K562 (cell line): ENCODE results near the gene CDH6. TPM values are rescaled to one million over a fixed set of nuclear protein-coding genes. Genes with fewer than 3 reads are reported as not detected.

Experiments
- CTCFL ChIP-seq: IDR thresholded peaks from 2 replicates; pipeline ENCODE4 v1.6.1; 2011; ENCODE audit warnings: borderline replicate concordance, low read depth, mild to moderate bottlenecking, moderate library complexity, low read length; ENCODE audit not compliant: insufficient read depth, poor library complexity, severe bottlenecking
- EP300 ChIP-seq: IDR thresholded peaks from 2 replicates; pipeline ENCODE4 v1.6.1; 2012; ENCODE audit warnings: low read length, improper control_type of control experiment
- MAX ChIP-seq: sonication (generic); formaldehyde crosslinking; IDR thresholded peaks from 2 replicates; pipeline ENCODE4 v1.9.0; 2022; ENCODE audit warnings: mild to moderate bottlenecking, missing genetic modification reagents
- MAZ ChIP-seq, 2 experiments: fragments of 450-650 bp in 1 of 2; sonication (generic) in 1 of 2; formaldehyde crosslinking; IDR thresholded peaks in 1 of 2; conservative IDR thresholded peaks in 1 of 2; 2 replicates each; pipeline versions ENCODE4 v1.4.0 to v1.5.0; 2020; ENCODE audit warnings: mild to moderate bottlenecking in 1 of 2, missing genetic modification reagents in 1 of 2
- REST ChIP-seq, 2 experiments: fragments of 450-650 bp; formaldehyde crosslinking in 1 of 2; IDR thresholded peaks; 2 replicates each; pipeline versions ENCODE4 v1.4.0 to v1.6.1; 2014 to 2020; ENCODE audit warnings: mild to moderate bottlenecking in 2 of 2, borderline replicate concordance in 1 of 2, low read depth in 1 of 2
- SFPQ ChIP-seq: fragments of 200-400 bp; formaldehyde crosslinking; IDR thresholded peaks from 2 replicates; pipeline ENCODE4 v1.6.1; 2017; ENCODE audit warnings: mild to moderate bottlenecking, low read depth, low read length, moderate library complexity
- SMC3 ChIP-seq: conservative IDR thresholded peaks from 2 replicates; pipeline ENCODE4 v1.6.1; 2011; ENCODE audit warnings: low read depth, low read length, improper control_type of control experiment; ENCODE audit not compliant: insufficient read depth
- STAG1 ChIP-seq: sonication (generic); formaldehyde crosslinking; IDR thresholded peaks from 2 replicates; pipeline ENCODE4 v1.5.0; 2020; ENCODE audit warnings: missing genetic modification reagents, borderline replicate concordance
- TEAD2 ChIP-seq: fragments of 450-650 bp; IDR thresholded peaks from 2 replicates; pipeline ENCODE4 v1.6.1; 2016; ENCODE audit warnings: missing genetic modification characterization, control low read depth, missing compliant biosample characterization
- TEAD4 ChIP-seq, 2 experiments: sonication (generic) in 1 of 2; formaldehyde crosslinking in 1 of 2; IDR thresholded peaks; 2 replicates each; pipeline versions ENCODE4 v1.6.1 to v1.8.0; 2012 to 2022; ENCODE audit warnings: borderline replicate concordance in 1 of 2, inconsistent platforms in 1 of 2, low read length in 1 of 2, mild to moderate bottlenecking in 1 of 2, missing genetic modification reagents in 1 of 2
- USF1 ChIP-seq: sonication (generic); formaldehyde crosslinking; IDR thresholded peaks from 2 replicates; pipeline ENCODE4 v1.9.0; 2022; ENCODE audit warnings: mild to moderate bottlenecking, missing genetic modification reagents
- polyA plus RNA-seq, 8 experiments: library from polyadenylated mRNA; depleted of rRNA in 4 of 8; stranded (reverse) in 5 of 8; unstranded in 3 of 8; fragments of >200 nt; fragmentation: Nextera tagmentation in 2 of 8; fragmentation: Illumina TruSeq in 1 of 8; extraction: Ambion mirVana in 2 of 8; extraction: Trizol in 1 of 8; gene quantifications; 2 replicates each; pipeline versions ENCODE4 v1.2.1 to v1.2.3, GENCODE V29; 2011 to 2014; ENCODE audit warnings: inconsistent platforms in 1 of 8, missing spikeins in 1 of 8
- total RNA-seq, 7 experiments: library from RNA; depleted of rRNA in 6 of 7; stranded (reverse); fragments of >200 nt in 6 of 7; fragmentation: Illumina TruSeq in 2 of 7; extraction: Trizol in 2 of 7; gene quantifications; 2 replicates each; pipeline versions ENCODE4 v1.2.1 to v1.2.3, GENCODE V29; 2011 to 2021; ENCODE audit warnings: low replicate concordance in 1 of 7

Gene CDH6
- total and polyA plus RNA-seq, 9 of the 15 experiments (the other 6 are each of a cell fraction or from before 2014, with no cell fraction given), result not detected

GRCh38 chr5:31317665-31318064 lies 124.2 kb downstream of the CDH6 start (continued):
- TF ChIP-seq USF1 (CRISPR knock-in tag), result peak; percentile 79
- TF ChIP-seq SFPQ, result no peak
- TF ChIP-seq EP300, result no peak
- peak; percentile 54; the same call in 1 of the 2 replicates for TF ChIP-seq STAG1 (CRISPR knock-in tag)
- peak; percentile 89 for TF ChIP-seq TEAD2
- TF ChIP-seq MAX (CRISPR knock-in tag), result 0 out of 2 replicates have a peak, but pooled peaks have one; percentile 33
- TF ChIP-seq SMC3, result peak; percentile 30; the same call in 1 of the 2 replicates
- 0 out of 2 replicates have a peak, but pooled peaks have one; percentile 43 for TF ChIP-seq REST (IDR thresholded peaks at IDR 0.05; ENCODE audit: borderline replicate concordance)
- no peak for TF ChIP-seq REST (CRISPR knock-in tag; IDR thresholded peaks at IDR 0.05; ENCODE audit: low read depth)
- TF ChIP-seq MAZ (CRISPR knock-in tag; conservative IDR thresholded peaks at IDR 0.05 in 1 of 2, IDR thresholded peaks at IDR 0.05 in 1 of 2), result 0 out of 4 replicates have a peak, but pooled peaks of 1 of the 2 experiments have one; percentile 35
- peak; percentile 18 for TF ChIP-seq CTCFL
- peak; percentile 55; the same call in 1 of the 2 replicates for TF ChIP-seq TEAD4 (IDR thresholded peaks at IDR 0.05; ENCODE audit: low read length)
- 0 out of 2 replicates have a peak, but pooled peaks have one; percentile 48 for TF ChIP-seq TEAD4 (CRISPR knock-in tag; IDR thresholded peaks at IDR 0.05; ENCODE audit: borderline replicate concordance)
- TF ChIP-seq, all 486 proteins: peak for 18
